Suppressor macrophage treated with lipopolysaccharide for 4 hours (primary cell): Measurements from ENCODE around the gene IFNA10.
"Not testable (repeated sequence)": the region's sequence is repeated elsewhere in the genome, so short reads cannot be mapped to it uniquely, and the experiment has no call there.

ENCODE experiments used
- DNase-seq: peaks from one replicate; pipeline ENCODE4 v3.0.0-alpha.2; 2020

The IFNA10 gene

DNA sequence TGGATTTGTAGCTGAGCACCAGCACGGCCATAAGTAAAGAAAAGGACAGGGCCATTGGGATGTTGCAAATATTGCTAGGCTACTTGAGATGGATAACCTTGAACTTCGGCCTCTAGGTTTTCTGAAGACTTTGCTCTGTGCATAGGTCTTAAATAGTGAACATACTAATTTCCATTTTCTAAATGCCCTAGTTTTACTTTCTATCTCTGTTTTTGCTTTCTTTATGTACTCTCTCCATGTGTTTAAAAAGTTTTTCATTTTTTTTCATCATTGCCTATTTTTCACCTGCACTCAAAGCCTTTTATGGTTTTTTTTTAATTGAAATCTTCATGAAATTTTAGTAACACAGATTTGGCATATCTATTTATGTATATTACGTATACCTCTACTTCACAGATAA is at the start of gene IFNA10:
Gene IFNA10, minus strand, starts transcription at position 101 of the 400 bp plus-strand sequence. Its CDS starts 46 bp downstream, at position 55.
- DNase-seq = not testable (repeated sequence)

DNA sequence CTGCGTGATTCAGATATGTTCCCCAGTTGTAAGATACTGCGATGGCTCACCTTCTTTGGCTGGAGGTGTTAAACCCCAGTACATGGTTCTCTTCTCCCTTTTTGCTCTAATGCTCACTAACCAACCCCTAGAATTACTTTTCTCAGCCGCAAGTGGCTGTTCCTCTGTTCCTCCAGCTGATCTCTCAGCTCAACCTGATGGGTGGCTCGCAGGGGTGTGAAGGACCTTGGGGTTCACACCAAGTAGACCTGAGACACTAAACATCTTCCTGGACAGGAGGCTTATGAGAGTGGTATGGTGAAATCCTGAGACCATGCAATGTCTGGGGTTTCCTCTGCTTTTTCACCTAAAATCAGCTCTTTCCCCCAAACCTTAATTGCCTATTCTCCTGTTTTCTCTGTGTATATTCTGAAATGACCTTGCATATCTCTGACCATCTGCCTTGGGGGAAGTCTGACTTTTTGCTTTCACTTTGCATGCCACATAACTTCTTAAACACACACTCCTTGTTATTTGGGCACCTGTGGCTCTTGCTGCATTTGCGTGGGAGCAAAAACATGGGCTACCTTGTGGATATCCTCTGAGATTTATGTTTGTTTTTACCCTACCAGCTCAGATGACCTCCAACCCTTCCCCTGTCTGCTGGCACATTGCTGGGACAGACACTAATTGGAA is 48.7 kb upstream of the IFNA10 start:
- DNase-seq = no peak

DNA sequence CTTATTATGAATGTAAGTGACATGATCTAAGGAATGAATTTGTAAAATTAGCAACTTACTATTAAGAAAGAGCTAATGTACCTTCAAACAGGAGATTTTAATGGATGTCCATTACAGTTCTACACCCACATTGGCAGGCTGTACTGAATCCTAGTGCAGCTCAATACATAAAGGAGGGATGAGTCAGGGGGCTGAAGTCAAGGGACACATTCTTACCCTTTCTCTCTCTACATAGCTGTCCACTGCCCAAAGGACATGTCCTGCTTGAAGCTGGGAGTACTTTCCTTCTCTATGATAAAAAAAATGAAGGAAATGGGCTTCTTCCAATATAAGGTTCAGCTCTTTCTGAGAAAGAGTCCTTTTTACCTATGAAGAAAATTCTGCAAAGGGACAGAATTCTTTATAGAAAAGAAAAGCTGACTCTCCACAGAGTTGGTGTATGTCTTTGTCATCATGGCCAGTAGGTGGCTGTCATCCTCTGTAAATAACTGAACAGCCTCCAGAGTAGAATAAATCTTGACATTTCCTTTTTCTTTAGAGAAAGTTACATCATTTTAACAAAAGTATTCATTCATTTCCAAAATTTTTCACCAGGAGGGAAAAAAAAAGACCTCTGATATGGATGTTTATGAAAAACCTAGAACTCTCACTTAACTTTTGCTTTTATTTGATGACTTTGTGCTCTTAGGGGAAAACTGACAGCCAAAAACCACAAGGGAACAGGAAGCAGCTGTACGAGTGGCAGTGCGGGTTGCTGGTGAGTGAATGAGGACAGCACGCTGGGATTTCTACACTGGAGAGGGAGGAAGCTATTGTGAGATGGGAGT is 46.0 kb upstream of the IFNA10 start:
- peak; percentile 81 for DNase-seq

DNA sequence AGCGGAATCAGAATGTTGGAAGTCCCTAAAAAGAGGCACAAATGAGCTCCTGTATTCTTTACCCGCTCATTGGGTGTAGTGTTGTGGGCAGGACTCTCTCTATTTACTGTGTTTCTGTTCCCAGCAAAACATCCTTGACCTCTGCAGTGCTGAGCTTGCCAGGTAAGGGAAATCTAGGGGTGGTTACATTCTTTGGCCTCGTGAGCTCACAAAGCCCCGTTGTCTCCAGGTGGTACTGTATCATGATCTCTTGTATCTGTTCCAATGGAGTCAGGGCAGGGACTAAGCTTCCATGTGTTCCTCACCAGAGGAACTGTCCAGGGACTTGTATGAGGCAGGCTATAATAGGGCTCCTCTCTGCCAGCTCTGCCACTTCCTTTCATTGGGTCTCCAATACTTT is 44.7 kb upstream of the IFNA10 start:
- no peak for DNase-seq

DNA sequence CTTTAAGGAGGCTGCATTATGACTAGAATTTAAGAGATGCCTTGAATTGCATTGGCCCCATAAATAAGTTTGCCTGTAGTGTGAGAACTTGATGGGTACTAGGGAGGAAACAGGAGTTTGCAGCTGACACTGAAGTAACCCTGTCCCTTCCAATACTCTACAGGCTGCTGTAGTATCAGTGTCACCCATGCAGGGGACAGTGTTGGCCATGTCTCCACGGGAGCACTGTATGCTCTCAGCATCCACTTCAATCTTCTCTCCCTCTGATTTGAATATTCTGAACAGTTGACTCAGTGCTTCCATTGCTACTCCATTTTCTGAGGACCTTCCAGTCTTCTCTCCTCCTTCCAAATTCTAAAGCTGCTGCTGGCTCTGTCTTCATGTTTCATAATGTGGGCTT is 44.2 kb upstream of the IFNA10 start:
- DNase-seq = no peak

DNA sequence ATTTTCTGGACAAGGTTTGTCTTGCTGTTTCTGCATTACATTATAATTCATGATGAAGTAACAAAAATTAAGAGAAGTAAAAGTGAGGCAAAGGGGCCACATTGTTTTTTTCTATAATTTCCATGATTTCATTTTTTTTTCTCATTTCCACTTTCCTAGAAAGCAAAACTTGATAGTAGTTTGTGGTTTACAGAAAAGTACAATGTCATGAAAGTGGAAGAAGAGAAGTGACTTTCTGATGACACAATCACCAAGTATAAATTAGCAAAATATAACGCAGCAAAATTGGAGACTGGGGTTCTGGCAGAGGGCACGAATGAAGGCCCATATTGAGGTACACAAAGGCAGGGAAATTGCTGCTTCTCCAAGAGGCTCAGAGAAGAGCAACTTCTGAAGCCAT is 37.9 kb upstream of the IFNA10 start:
- DNase-seq = peak; percentile 71

DNA sequence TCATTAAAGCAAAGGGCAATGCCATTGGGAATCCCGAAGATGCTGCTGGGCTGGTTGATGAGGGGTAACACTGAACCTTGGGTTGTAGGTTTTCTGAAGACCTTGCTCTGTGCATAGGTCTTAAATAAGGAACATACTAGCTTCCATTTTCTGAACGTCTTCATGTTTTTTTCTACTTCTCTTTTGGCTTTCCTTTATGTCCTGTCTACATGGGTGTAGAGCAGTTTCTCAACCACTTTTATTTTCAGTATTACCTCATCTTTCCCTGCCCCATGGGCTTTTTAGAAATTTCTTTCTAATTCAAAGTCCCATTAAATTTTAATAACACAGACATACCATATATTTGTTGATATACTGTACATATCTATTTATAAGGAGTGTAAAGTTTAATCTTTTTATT is 33.0 kb upstream of the IFNA10 start, which contains the start of gene IFNA14:
Gene IFNA14, minus strand, starts transcription at position 95 of the 400 bp plus-strand sequence. Its CDS starts 70 bp downstream, at position 25.
- DNase-seq = peak; percentile 61

DNA sequence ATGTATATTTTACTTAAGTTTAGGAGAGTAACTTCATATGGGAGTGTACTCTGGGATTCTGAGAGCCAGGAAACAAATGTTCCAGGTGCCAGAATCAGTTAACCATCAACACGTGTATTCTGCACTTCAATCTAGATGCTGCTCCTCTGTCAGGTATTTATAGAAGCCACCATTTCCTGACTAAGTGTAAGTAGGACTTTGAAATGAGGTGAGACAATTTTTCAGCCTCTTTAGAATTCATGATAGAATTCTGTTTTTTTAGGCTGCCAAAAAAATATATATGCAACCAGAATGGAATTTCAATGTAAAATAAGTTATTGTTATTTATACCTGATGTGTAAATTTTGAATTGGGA is 29.4 kb upstream of the IFNA10 start:
- not testable (repeated sequence) for DNase-seq

DNA sequence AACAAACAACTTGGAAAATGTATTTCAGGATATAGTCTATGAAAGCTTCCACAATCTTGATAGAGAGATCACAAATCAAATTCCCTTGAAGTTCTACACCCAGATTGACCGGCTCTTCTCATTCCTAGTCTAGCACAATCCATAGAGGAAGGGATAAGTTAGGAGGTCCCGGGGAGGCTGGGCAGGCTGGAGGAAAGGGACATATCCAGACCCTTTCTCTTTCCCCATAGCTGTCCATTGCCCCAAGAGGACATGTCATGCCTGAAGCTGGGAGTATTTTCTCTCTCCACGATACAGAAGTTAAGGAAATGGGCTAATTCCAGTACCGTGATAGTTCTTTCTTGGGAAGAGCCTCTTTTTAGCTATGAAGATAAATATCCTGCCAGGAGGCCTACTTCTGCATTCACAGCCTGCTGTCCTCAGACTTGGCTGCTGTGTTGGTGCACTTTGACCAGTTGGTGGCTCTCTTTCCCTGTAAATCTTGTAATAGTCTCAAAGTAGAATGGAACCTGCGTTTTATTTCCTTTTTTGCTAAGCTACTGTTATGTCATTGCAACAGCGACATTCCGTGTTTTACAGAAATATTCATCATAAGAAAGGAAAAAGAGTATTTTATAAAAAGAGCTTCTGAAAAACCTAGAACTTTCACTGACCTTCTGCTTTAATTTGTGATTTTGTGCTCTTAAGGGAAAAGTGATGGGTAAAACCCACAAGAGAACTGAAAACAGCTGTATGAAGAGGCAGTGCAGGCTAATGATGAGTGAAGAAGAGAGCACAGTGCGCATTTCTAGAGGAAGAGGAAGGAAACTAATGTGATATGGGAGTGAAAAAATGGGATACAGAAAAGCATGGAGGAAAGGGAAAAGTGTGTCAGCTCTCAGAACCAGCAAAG is 28.8 kb upstream of the IFNA10 start:
- peak; percentile 81 for DNase-seq

DNA sequence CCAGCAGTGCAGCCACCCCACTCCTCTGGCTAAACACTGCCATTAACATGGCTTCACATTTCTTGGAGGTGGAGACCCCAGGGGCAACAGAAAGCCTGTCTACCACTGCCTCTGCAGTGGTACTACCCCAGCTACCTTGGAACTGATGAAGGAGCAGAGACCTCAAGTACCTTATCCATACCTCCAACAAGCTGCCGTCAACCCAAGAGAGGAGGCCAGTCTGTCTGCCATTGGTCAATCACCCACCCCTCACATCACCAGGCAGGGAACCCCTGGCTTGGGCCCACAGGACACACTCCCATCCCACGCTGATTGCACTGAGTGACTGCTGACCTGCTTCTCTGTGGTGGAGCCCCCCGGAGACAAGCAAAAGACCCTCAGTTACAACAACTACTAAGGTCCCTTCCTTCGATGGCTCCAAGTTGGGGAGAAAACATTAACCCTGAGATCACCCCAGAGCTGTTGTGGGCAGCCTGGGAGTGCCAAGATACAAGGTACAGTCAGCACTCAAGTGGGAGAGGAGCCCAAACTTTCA is 27.3 kb upstream of the IFNA10 start:
- DNase-seq = no peak

DNA sequence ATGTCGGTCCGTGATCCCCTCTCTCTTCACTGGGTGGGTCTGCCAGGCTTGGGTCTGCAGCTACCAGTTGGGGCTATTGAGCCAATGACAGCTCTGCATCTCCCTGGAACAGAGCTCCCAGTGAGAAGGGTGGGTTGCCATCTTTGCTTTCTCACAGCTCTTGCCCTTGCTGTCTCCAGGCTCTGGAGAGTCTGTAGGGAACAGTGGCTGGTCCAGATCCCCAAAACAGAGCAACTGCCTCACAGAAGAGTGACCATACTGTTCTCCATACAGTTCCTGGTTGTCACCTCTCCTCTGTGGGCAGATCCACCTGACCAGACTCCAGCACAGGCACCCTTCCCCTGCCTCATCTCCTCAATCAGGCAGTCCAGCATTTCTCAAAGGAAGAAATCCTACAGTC is 26.3 kb upstream of the IFNA10 start:
- no peak for DNase-seq

DNA sequence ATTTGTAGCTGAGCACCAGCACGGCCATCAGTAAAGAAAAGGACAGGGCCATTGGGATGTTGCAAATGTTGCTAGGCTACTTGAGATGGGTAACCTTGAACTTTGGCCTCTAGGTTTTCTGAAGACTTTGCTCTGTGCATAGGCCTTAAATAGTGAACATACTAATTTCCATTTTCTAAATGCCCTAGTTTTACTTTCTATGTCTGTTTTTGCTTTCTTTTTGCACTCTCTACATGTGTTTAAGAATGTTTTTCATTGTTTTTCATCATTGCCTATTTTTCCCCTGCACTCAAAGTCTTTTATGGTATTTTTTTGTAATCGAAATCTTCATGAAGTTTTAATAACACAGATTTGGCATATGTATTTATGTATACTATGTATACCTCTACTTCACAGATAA is 21.2 kb upstream of the IFNA10 start, which contains the start of gene IFNA17:
Gene IFNA17, minus strand, starts transcription at position 101 of the 400 bp plus-strand sequence. Its CDS starts 49 bp downstream, at position 52.
- DNase-seq = no peak

DNA sequence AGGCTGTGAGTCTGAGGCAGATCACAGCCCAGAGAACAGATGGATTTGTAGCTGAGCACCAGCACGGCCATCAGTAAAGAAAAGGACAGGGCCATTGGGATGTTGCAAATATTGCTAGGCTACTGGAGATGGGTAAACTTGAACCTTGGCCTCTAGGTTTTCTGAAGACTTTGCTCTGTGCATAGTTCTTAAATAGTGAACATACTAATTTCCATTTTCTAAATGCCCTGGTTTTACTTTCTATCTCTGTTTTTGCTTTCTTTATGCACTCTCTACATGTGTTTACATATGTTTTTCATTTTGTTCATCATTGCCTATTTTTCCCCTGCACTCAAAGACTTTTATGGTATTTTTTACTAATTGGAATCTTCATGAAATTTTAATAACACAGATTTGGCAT is 10.3 kb upstream of the IFNA10 start, which contains the start of gene IFNA16:
Gene IFNA16, minus strand, starts transcription at position 101 of the 400 bp plus-strand sequence. Its CDS starts 6 bp downstream, at position 95.
- not testable (repeated sequence) for DNase-seq

DNA sequence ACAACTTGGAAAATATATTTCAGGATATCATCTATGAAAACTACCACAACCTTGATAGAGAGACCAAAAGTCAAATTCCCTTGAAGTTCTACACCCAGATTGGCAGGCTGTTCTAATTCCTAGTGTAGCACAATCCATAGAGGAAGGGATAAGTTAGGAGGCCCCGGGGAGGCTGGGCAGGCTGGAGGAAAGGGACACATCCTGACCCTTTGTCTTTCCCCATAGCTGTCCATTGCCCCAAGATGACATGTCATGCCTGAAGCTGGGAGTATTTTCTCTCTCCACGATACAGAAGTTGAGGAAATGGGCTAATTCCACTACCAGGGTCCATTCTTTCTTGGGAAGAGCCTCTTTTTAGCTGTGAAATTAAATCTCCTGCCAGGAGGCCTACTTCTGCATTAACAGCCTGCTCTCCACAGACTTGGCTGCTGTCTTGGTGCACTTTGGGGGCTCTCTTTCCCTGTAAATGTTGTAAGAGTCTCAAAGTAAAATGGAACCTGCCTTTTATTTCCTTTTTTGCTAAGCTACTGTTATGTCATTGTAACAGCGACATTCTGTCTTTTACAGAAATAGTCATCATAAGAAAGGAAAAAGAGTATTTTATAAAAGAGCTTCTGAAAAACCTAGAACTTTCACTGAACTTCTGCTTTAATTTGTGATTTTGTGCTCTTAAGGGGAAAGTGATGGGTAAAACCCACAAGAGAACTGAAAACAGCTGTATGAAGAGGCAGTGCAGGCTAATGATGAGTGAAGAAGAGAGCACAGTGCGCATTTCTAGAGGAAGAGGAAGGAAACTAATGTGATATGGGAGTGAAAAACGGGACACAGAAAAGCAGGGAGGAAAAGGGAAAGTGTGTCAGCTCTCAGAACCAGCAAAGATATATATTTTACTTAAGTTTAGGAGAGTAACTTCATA is 6.7 kb upstream of the IFNA10 start:
- DNase-seq = peak; percentile 41

DNA sequence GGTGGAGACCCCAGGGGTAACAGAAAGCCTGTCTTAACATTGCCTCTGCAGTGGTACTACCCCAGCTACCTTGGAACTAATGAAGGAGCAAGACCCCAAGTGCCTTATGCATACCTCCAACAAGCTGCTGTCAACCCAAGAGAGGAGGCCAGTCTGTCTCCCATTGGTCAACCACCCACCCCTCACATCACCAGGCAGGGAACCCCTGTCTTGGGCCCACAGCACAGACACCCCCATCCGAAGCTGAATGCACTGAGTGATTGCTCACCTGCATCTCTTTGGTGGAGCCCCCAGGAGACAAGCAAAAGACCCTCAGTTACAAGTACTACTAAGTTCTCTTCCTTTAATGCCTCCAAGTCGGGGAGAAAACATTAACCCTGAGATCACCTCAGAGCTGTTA is 5.2 kb upstream of the IFNA10 start:
- not testable (repeated sequence) for DNase-seq

DNA sequence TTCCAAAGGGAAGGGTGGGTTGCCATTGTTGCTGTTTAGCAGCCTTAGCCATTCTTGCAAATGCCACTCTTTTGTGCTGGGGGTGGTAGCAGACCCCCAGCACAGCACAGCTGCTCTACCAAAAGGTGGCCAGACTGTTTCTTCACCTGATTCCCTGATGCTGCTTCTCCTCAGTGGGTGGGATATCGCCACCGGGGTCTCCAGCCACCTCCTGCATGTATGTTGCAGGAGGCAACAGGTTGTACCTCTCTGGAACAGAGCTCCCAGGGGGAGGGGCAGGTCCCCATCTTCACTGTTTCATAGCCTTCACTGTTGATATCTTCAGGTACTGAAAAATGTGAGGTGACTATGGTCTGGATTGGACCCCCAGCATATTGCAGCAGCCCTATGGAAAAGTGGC is 3.8 kb upstream of the IFNA10 start:
- DNase-seq = not testable (repeated sequence)

DNA sequence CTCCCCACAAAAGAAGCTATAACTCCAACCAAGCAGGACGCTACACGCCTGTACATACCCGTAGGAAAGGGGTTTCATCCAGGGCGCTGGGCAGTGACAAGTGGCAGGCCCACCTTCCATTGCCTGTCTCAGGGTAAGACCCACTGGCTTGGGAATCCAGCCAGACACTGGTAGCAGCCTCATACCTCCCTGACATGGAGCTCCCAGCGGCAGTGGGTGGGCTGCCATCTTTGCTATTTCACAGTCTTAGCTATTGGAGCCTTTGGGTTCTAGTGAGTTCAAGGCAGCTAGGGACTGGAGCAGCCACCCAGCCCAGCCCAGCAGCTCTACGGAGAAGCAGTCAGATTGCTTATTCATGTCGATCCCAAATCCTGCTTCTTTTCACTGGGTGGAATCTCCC is 3.4 kb upstream of the IFNA10 start:
- no peak for DNase-seq

DNA sequence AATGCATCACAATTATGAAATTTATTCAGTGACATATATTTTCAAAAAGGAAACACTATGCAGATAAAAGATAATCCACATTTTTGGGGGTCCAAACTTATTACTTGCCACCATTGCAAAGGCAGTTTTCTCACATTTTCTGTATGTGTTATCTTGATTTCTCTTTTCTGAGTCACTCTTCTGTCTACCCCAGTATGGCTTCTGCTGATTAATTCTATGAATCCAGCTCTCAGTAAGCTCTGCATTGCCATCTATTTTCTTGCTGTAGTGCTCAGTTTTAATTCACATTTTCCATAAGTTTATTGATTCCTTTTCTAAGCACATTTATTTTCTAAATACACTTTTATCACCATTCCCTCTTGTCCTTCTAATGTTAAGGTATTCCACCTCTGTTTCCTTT is 1.7 kb downstream of the IFNA10 start:
- no peak for DNase-seq

DNA sequence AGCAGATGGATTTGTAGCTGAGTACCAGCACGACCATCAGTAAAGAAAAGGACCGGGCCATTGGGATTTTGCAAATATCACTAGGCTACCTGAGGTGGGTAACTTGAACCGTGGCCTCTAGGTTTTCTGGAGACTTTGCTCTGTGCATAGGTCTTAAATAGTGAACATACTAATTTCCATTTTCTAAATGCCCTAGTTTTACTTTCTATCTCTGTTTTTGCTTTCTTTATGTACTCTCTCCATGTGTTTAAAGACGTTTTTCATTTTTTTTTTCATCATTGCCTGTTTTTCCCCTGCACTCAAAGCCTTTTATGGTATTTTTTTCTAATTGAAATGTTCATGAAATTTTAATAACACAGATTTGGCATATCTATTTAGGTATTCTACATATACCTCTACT is 4.8 kb downstream of the IFNA10 start, which contains the start of gene IFNA7:
Gene IFNA7, minus strand, starts transcription at position 101 of the 400 bp plus-strand sequence. Its CDS starts 40 bp downstream, at position 61.
- not testable (repeated sequence) for DNase-seq

DNA sequence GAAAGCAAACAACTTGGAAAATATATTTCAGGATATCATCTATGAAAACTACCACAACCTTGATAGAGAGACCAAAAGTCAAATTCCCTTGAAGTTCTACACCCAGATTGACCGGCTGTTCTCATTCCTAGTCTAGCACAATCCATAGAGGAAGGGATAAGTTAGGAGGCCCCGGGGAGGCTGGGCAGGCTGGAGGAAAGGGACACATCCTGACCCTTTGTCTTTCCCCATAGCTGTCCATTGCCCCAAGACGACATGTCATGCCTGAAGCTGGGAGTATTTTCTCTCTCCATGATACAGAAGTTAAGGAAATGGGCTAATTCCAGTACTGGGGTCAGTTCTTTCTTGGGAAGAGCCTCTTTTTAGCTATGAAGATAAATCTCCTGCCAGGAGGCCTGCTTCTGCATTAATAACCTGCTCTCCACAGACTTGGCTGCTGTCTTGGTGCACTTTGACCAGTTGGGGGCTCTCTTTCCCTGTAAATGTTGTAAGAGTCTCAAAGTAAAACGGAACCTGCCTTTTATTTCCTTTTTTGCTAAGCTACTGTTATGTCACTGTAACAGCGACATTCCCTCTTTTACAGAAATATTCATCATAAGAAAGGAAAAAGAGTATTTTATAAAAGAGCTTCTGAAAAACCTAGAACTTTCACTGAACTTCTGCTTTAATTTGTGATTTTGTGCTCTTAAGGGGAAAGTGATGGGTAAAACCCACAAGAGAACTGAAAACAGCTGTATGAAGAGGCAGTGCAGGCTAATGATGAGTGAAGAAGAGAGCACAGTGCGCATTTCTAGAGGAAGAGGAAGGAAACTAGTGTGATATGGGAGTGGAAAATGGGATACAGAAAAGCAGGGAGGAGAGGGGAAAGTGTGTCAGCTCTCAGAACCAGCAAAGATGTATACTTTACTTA is 11.8 kb downstream of the IFNA10 start:
- peak; percentile 63 for DNase-seq
